ENCODE data around the gene CDH4.
"Not testable (repeated sequence)": the region's sequence is repeated elsewhere in the genome, so short reads cannot be mapped to it uniquely, and the experiment has no call there.

CDH4 gene

GRCh38 chr20:61253640-61254511 is 1.8 kb downstream of the CDH4 start:
- DNase-seq = peak; percentile 7

- no peak for DNase-seq
Observed at GRCh38 chr20:61254881-61255626, 3.0 kb downstream of the CDH4 start.

GRCh38 chr20:61256365-61256764 is 4.3 kb downstream of the CDH4 start:
- no peak for DNase-seq

GRCh38 chr20:61256824-61257223 is 4.8 kb downstream of the CDH4 start:
- no peak for DNase-seq

GRCh38 chr20:61257611-61258010 is 5.5 kb downstream of the CDH4 start:
- no peak for DNase-seq

- DNase-seq = no peak
Observed at GRCh38 chr20:61259741-61260140, 7.7 kb downstream of the CDH4 start.

GRCh38 chr20:61260905-61261304 is 8.8 kb downstream of the CDH4 start:
- DNase-seq = no peak

- no peak for DNase-seq
Observed at GRCh38 chr20:61262036-61262435, 10.0 kb downstream of the CDH4 start.

GRCh38 chr20:61262514-61262913 is 10.5 kb downstream of the CDH4 start:
- no peak for DNase-seq

- peak; percentile 67 for DNase-seq
Observed at GRCh38 chr20:61263084-61263695, 11.1 kb downstream of the CDH4 start.

- DNase-seq = no peak
Observed at GRCh38 chr20:61263938-61264337, 11.9 kb downstream of the CDH4 start.

GRCh38 chr20:61267241-61267640 is 15.2 kb downstream of the CDH4 start:
- DNase-seq = no peak

- no peak for DNase-seq
Observed at GRCh38 chr20:61268024-61268423, 16.0 kb downstream of the CDH4 start.

GRCh38 chr20:61271312-61272231 is 19.5 kb downstream of the CDH4 start:
- DNase-seq = no peak

- not testable (repeated sequence) for DNase-seq
Observed at GRCh38 chr20:61273024-61273423, 21.0 kb downstream of the CDH4 start.

- DNase-seq = not testable (repeated sequence)
Observed at GRCh38 chr20:61273666-61274065, 21.6 kb downstream of the CDH4 start.

GRCh38 chr20:61274326-61274725 is 22.3 kb downstream of the CDH4 start:
- no peak for DNase-seq

- DNase-seq = no peak
Observed at GRCh38 chr20:61278296-61278695, 26.2 kb downstream of the CDH4 start.

GRCh38 chr20:61279621-61280150 is 27.6 kb downstream of the CDH4 start:
- no peak for DNase-seq

- DNase-seq = no peak
Observed at GRCh38 chr20:61280217-61280980, 28.3 kb downstream of the CDH4 start.

GRCh38 chr20:61281286-61281795 is 29.3 kb downstream of the CDH4 start:
- no peak for DNase-seq
